RPMI7951 (cell line): ENCODE results near the gene XKR7. TPM values are rescaled to one million over a fixed set of nuclear protein-coding genes. Genes with fewer than 3 reads are reported as not detected.
A peak's percentile ranks its signal among the peaks of the same experiment; 100 is the strongest.
"Not testable (repeated sequence)": the region's sequence is repeated elsewhere in the genome, so short reads cannot be mapped to it uniquely, and the experiment has no call there.

Experiments used
- DNase-seq: peaks from one replicate; pipeline ENCODE4 v3.0.0-alpha.2; 2012; ENCODE audit warnings: low read depth
- total RNA-seq: library from RNA; depleted of rRNA; stranded (reverse); fragments of >200 nt; shearing (Covaris generic); gene quantifications from 2 replicates; pipeline ENCODE4 v1.2.3, GENCODE V29; 2014; rRNA removed

The XKR7 gene, protein sequence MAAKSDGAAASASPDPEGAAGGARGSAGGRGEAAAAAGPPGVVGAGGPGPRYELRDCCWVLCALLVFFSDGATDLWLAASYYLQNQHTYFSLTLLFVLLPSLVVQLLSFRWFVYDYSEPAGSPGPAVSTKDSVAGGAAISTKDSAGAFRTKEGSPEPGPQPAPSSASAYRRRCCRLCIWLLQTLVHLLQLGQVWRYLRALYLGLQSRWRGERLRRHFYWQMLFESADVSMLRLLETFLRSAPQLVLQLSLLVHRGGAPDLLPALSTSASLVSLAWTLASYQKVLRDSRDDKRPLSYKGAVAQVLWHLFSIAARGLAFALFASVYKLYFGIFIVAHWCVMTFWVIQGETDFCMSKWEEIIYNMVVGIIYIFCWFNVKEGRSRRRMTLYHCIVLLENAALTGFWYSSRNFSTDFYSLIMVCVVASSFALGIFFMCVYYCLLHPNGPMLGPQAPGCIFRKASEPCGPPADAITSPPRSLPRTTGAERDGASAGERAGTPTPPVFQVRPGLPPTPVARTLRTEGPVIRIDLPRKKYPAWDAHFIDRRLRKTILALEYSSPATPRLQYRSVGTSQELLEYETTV
- not detected in 2 replicates for total RNA-seq

GRCh38 chr20:31967830-31968249 is at the start of gene XKR7:
TSS of gene XKR7 (plus strand) at chr20:31968151. CDS start at chr20:31968176, 25 bp downstream.
- DNase-seq = no peak

DNA sequence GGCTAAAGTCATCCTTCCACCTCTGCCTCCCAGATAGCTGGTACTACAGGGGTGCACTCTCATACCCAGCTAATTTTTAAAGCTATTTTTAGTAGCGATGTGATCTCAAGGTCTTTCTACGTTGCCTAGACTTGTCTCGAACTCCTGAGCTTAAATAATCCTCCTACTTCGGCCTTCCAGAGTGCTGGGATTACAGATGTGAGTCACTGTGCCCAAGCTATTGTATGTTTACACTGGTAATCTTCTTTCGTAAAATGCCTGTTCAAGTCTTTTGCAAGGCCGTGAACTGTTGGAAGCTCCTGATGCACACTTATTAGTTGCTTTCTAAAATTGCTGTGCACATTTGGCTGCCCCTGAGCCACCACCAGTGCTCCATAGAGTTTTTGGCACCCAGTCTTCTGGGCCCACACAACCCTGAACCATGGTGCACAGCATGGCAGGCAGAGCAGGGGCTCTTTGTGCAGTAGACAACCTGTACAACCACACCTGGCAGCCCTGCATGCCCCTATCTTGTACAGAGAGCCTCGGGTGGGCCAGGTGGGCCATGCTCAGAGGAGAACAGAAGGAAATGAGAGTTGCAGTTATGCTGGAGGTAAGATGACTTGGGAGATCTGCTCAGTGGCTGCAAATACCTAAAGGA is 49.4 kb upstream of the XKR7 start:
- DNase-seq = no peak

DNA sequence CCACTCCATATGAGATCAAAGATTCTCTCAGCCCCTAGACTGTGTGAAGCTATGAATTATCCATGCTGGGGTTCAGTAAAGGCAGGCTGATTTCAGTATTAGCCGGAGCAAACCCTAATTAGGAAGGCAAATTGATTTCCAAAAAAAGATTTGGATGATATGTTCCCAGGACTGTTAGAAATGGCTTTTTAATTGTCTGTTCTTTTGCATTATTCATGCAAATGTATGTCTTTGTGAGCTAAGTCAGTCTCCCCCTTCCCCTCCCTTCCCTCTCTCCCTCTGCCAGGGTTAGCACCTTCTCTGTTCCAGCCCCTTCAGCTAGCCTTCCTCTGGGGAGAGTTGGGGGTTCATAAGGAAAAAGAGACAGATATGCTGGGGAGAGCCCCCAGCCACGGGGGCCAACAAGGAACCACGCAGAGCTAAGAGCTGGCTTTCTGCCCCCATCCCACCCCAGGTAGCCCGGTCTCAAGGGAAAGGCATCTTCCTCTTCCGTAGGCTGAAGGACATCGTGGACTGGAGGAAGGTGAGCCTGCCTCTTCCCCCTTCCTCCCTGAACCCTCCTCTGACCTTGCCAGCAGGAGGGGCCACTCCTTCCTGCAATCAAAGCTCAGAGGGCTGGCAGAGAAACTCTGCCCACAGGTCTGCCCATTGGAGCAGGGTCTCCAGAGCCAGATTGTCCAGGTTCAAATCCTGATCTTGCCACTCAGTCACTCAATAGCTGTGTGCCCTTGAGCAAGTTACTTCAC is 48.4 kb upstream of the XKR7 start:
- DNase-seq = no peak

DNA sequence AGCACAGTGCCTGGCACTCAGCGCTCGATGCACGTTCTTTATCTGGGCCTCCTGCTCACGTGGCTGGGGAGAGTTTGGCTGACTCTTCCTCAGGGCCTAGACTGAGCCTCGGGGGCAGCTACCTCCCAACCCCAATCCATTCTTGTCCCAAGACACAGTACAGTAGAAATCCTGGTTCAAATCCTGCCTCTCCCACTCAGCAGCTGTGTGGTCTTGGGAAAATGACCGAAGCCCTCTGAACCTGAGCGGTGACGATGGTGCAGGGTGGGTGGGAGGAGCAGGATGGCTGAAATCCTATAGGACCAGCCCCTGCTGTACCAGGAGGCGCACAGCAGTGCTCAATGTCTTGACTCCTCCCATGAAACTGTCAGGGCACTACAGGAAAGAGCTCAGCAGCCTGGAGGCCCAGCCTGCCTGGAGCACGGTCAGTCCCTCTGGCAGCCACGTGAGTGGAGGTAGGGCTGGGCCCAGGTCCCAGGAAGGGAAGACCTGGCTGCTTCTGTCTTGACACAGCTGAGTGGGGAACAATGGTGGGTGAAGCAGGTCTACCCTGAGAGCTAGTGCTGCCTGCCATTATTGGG is 47.6 kb upstream of the XKR7 start:
- no peak for DNase-seq

DNA sequence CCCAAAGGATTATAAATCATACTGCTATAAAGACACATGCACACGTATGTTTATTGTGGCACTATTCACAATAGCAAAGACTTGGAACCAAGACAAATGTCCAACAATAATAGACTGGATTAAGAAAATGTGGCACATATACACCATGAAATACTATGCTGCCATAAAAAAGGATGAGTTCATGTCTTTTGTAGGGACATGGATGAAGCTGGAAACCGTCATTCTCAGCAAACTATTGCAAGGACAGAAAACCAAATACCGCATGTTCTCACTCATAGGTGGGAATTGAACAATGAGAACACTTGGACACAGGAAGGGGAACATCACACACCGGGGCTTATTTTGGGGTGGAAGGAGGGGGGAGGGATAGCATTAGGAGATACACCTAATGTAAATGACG is 46.5 kb upstream of the XKR7 start:
- not testable (repeated sequence) for DNase-seq

GRCh38 chr20:31922181-31922580 is 45.8 kb upstream of the XKR7 start:
- DNase-seq = no peak

- DNase-seq = no peak
Measured at GRCh38 chr20:31922588-31922987, 45.4 kb upstream of the XKR7 start.

- no peak for DNase-seq
Measured at GRCh38 chr20:31923388-31924331, 44.3 kb upstream of the XKR7 start.

GRCh38 chr20:31924561-31924960 is 43.4 kb upstream of the XKR7 start:
- no peak for DNase-seq

DNA sequence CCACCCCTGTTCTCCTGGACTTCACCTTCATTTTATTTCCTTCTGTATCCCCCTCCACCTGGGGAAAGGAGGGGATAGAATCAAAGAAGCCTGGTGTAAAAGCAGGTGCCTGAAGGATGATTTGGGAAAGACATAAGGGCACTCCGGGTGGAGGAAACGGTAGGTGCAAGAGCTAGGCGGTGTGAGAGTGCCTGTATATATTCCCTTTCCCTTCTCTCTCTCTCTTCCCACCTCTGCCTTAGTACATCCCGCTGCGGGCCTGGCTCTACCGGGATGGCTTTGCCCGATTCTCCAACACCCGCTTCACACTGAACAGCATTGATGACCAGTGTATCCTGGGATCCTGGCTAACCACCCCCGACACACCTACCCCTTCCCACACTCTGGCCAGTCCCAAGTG is 42.3 kb upstream of the XKR7 start:
- DNase-seq = no peak

DNA sequence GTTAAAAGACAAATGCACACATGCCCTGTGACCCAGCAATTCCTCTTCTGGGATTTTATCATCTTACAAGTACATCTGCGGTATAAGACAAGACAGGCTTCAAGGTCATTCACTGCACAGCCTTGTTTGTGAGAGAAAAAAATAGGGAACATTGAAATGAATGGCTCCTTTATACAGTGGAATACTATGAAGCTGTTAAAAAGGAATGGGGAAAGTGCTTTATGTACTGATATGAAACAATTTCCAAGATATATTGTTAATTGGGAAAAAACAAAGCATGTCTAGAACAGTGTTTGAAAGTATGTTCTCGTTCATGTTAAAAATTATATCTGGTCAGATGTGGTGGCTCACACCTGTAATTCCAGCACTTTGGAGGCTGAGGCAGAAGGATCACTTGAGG is 41.5 kb upstream of the XKR7 start:
- no peak for DNase-seq

DNA sequence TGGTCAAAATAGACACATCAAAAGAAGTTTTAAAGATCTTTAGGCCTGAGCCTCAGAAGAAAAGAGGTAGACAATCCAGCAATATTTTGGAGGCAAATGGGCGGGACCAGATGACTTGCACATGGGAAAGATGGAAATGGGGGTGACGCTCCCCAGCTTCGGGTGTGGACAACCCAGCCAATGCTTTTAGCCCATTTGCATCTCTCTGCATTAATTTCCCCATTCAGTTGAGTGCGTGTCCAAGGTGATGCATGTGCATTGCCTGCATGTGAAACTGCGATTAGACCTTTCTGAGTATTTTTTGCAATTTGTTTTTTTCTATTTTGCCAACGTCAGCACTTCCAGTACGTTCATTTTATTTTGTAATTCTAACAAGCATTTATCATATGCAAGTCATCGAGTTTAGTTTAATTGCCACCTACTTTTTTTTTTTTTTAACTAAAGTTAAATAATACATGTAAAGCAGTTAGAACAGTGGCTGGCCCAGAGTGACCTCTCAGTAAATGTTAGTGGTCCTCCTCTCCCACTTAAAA is 40.3 kb upstream of the XKR7 start:
- no peak for DNase-seq

DNA sequence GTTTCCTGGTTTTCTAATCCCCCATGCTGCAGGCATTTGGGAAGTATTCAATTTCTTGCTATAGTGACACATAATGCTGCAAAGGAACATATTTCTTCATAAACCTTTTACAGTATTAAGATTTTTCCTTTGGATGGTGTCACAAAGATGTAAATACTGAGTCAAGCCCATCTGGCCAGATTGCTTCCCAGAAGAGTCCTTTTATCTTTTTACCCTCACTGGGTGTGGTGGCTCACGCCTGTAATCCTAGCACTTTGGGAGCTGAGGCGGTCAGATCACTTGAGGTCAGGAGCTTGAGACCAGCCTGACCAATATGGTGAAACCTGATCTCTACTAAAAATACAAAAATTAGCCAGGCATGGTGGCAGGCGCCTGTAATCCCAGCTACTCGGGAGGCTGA is 38.3 kb upstream of the XKR7 start:
- peak; percentile 27 for DNase-seq

DNA sequence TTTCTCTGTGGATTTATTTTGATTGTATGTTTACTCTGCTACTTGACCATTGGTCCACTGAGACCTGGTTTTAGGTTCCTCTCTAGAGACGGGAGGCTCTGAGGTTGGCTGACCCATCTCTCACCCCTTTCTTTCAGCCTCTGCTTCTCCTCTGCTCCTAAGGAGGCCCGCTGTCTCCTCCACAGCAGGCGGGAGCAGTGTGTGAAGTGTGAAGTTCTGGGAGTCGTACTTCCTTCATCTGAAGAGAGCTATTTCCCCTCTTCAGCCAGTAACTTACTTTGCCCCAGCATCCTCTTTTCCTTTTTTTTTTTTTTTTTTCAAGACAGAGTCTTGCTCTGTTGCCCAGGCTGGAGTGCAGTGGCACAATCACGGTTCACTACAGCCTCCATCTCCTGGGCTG is 37.2 kb upstream of the XKR7 start:
- DNase-seq = no peak

- no peak for DNase-seq
Measured at GRCh38 chr20:31933698-31934097, 34.3 kb upstream of the XKR7 start.

DNA sequence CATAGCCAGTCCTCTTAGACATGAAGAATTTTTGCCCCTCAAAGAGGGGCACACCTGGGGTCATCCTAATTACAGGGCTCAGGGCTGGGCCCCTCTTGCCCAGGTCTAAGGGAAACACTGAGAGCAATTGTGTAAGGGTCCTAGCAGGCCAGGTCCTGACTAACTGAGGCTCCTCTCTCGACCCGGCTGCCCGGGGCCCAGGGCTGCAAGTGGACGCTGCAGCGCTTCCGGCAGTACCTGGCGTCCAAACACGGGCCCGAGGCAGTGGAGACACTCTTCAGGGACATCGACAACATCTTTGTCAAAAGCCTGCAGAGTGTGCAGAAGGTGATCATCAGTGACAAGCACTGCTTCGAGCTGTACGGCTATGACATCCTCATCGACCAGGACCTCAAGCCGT is 33.5 kb upstream of the XKR7 start:
- no peak for DNase-seq

DNA sequence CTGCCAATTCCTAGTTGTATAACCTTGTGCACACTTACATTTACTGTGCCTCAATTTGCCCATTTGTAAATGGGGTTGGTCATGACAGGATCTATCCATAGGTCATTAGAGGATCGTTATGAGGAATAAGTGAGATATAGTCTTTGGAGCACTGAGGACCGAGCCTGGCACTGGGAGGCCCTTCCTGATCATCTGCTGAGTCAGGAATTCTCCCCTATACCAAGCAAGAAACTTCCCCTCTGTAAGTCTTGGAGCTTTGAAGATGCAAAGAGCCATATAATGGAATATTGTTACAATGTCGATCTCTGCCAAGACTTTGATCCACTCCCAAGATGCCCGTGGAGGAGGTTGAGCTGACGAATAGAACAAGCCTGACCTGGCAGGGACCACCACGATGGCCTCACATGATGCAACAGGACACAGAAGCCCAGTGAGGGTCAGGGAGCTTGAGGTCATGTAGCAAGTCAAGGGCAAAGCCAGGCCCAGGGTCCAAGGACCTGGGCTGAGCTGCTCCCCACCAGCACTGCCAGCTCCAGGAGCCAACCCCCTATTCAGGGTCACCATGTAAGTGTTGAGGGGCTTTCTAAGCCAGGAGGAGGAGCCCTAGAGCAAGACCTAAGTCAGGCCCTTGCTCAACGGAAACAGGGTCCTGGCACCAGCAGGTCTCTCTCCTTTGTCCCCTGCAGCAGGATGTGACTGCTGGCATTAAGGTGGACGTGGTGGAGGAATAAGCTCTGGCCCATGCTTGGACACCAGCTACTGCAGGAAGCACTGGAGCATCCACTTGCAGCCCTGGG is 32.8 kb upstream of the XKR7 start:
- no peak for DNase-seq

DNA sequence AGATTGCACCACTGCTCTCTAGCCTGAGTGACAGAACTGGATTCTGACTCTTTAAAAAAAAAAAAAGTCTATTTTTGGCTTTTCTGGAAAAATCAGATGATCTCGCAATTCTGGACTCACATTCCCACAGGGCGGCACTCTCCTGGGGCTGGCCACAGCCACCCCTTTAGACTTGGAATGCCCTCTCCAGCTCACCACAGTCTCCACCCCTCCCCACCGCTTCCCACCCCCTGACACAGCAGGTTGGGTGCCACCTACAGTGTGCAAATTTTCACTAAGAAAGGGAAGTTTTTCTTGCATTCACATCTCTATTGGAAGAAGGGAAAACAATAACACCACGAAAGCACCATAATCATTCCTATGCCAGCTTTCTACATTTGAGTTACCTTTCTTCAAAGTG is 31.5 kb upstream of the XKR7 start:
- DNase-seq = no peak

- no peak for DNase-seq
Measured at GRCh38 chr20:31937820-31938219, 30.1 kb upstream of the XKR7 start.

DNA sequence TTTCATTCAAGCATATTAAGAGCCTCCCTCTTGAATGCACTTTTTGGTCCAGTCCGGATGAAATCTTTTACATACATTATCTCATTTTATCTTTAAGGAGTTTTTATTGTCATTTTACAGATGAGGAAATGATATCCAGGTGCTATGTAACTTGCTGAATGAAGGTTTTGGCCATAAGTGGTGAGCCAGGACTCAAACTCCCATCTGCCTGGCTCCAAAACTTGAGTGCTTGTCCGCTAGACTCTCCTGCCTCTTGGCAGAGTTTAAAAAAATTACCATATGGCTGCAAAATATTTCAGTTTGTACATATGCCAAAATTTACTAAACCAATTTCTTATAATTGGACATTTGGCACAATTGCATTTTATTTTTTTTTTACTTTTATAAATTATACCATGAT is 28.3 kb upstream of the XKR7 start:
- DNase-seq = no peak
